ENCODE results near the gene RHOBTB1.

Gene RHOBTB1

DNA sequence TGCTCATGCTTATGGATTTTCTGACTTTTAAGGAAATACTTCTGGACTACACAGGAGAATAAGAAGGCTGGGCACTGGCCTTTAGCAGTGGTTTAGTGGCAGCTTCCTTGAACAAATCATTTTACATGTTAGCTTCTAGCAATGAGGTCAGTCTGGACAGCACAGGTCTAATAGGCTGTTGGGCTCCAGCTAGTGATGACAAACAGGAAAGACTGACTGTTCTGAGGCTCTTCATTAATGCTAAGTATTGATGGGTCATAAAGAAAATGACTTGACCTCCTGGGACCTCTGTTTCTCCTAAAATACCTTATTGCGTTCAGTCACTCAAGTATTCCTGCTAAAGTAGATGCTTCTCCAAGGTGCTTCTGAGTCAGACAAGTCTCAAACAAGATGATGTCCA, 4.9 kb upstream of the RHOBTB1 start:
- H3K4me3 ChIP-seq (ENCODE audit: low read length): no peak overlapping the region
- no peak for DNase-seq (ENCODE audit: low read depth, low spot score)

DNA sequence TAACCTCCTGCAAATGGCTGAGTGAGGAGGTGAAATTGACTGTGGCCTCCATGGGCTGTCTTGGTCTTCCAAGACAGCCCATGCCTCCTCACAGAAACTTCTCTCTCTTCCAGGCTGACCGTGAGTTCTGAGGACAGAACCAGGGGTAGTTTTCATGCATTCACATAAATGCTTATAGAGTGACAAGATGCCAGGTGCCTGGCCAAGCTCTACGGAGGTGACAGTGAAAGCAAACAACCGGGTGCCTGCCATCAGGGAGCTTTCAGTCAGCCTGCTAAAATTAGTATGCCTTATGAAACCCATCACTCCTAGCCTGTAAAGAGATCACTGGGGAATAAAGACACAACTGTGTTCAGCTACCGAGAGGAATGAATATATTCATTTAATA, 919 bp upstream of the RHOBTB1 start:
- DNase-seq (ENCODE audit: low read depth, low spot score): no peak
- no peak overlapping the region for H3K4me3 ChIP-seq (ENCODE audit: low read length)

DNA sequence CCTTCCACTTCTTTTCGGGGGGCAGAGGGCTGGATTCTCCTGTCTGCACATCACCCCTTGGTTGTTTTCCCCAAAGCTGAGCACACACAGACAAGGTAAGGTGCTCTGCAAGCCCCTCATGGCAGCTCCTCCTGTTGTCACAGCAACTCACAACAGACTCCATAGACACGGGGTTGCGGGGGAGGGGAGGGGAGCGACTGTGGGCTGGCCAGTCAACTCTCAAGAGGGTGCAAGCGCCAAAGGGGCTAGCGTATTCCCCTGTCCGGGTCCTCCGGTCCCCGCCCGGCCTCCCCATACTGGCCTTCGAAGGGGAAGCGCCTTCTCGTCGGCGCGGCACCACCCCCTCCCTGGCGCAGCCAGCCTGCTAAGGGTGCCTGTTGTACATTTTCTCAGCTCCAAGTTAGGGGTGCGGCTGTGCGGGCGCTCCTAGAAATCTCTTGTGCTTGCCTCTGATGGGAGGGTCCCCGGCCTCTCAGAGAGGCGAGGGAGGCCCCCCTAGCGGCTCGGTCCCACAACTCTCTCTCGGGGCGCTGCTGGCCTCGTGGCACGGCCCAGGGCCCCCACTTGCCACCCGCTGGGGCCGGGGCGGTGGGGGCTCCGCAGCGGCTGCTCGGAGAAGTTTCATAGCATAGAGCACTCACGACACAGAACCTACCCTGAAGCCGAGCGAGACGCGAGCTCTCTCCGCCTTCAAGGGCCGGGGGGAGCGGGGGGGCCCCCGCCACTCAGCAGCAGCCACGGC, 498 bp downstream of the RHOBTB1 start:
- DNase-seq (ENCODE audit: low read depth, low spot score): no peak
- H3K4me3 ChIP-seq (ENCODE audit: low read length): peak overlapping the region; percentile 45

DNA sequence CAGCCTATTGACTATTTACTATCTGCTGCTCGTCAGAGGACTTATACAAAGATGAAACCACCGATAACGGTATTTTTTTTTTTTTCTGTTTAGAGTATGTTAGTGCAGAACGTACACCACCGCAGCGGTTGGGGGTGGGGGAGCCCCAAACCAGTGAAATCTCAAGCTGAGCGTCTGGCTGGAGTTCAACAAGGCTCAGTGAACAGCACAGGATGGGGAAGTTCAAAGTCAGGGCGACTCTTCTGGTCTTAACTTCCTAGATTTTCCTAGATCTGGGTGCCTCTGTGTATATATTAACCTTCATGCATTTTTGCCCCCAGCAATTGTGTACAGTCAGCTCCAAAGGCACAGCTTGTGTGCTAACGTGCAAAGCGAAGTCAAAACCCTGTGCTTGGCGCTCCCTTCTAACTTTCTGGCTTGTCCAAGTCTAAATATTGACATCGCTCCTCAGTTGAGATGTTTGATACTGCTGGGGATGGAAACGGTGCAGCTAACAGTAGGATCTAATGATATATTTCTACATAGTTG, 1.1 kb downstream of the RHOBTB1 start:
- DNase-seq (ENCODE audit: low read depth, low spot score): peak; percentile 29
- H3K4me3 ChIP-seq (ENCODE audit: low read length): peak overlapping the region; percentile 45

GRCh38 chr10:60942134-60942787, 1.7 kb downstream of the RHOBTB1 start:
- peak overlapping the region; percentile 45; the same call in 1 of the 2 replicates for H3K4me3 ChIP-seq (ENCODE audit: low read length)
- DNase-seq (ENCODE audit: low read depth, low spot score): no peak

DNA sequence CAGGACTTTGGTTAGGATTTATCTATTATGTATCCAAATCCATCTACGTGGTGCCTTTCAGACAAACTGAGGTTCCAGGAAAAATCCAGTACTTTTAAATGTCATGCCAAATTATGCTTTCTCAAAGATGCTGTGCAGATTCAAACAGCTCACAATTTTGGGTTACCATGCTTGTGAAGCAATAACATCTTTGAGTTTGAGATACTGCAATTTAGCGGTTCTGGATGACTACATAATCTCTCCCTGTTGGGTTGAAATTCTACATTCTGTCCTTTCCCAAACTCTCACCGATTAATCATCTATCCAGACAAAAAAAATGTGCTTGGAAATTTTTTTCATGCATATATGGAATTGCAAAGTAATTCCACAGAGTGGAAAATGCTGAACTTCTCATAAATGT, 3.5 kb downstream of the RHOBTB1 start:
- no peak for DNase-seq (ENCODE audit: low read depth, low spot score)
- no peak overlapping the region for H3K4me3 ChIP-seq (ENCODE audit: low read length)

- DNase-seq (ENCODE audit: low read depth, low spot score): no peak
- no peak overlapping the region for H3K4me3 ChIP-seq (ENCODE audit: low read length)
These were observed 6.0 kb downstream of the RHOBTB1 start for GRCh38 chr10:60937784-60938654.

- no peak for DNase-seq (ENCODE audit: low read depth, low spot score)
- no peak overlapping the region for H3K4me3 ChIP-seq (ENCODE audit: low read length)
These were observed 7.0 kb downstream of the RHOBTB1 start for GRCh38 chr10:60937022-60937421.

DNA sequence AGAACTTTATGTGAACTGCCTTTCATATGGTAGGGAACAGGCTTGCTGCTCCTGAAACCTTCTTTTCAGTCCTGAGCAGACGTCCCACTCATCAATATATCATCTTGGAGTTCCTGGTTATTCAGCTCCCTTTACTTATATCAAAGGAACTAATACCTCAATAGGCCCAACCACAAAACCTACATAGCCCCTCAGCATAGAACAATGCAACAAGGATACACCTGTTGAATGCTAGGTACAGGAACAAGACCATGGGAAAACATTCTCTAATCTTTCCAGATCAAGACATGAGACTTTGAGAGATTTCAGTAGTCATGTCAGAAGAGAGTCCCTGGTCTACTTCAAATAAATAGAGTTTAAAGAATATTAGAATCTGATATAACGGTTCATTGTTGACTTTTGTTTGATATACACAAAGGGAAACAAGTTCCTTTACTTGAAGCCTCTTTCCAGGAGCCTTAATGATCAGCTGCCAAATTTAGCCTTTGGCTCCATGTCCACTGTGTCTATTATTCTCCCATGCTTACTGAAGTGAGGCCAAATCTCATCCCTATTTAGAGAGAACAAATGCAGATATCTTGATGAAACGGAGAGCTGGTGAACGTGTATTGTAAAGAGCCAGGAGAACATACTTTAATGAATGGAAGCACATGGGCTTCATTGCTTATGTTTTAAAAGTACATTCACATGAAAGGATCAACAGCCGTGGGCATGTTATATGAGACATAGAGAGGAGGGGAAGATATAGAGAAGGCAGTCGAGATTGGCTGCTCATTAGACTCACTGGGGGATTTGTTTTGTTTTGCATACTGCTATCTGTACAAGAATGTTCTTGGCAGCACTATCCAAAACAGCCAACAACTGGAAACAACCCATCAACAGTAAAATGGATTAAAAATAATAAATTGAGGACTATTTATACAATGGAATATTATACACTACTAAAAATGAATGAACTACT, 9.5 kb downstream of the RHOBTB1 start:
- H3K4me3 ChIP-seq (ENCODE audit: low read length): no peak overlapping the region
- DNase-seq (ENCODE audit: low read depth, low spot score): no peak

- H3K4me3 ChIP-seq (ENCODE audit: low read length): no peak overlapping the region
- no peak for DNase-seq (ENCODE audit: low read depth, low spot score)
These were observed 11.2 kb downstream of the RHOBTB1 start for GRCh38 chr10:60932756-60933155.

GRCh38 chr10:60930237-60930636, 13.7 kb downstream of the RHOBTB1 start:
- H3K4me3 ChIP-seq (ENCODE audit: low read length): no peak overlapping the region
- DNase-seq (ENCODE audit: low read depth, low spot score): no peak

DNA sequence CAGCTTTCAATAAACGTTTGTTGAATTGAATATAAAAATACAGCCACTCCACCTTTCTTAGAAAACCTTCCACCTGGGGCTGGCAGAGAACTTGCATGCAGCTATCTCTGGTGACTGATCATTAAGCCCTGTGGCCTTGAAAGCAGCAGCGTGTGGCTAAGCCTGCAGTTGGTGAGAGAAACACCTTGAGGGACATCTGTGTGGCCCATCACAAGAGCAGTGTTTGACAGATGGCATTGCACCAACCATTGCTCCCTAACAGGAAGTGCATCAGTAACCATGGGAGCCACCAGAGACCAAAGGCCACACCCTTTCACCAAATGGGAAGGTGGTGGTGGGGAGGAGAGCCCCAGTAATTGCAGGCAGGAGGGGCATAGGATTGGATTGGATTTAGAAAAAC, 22.4 kb downstream of the RHOBTB1 start:
- DNase-seq (ENCODE audit: low read depth, low spot score): peak; percentile 23
- H3K4me3 ChIP-seq (ENCODE audit: low read length): no peak overlapping the region

DNA sequence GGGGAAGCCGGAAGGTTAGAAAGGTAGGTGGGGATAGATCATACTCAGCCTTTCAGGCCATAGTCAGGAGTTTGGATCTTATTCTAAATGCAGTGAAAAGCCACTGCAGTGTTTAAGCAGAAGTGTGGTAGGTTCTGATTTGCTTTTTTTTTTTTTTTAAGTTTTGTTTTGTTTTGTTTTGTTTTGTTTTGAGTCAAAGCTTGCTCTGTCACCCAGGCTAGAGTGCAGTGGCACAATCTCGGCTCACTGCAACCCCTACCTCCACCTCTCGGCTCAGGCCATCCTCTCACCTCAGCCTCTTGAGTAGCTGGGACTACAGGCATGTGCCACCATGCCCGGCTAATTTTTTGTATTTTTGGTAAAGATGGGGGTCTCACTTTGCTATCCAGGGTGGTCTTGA, 23.5 kb downstream of the RHOBTB1 start:
- no peak for DNase-seq (ENCODE audit: low read depth, low spot score)
- H3K4me3 ChIP-seq (ENCODE audit: low read length): no peak overlapping the region

- H3K4me3 ChIP-seq (ENCODE audit: low read length): no peak overlapping the region
- DNase-seq (ENCODE audit: low read depth, low spot score): no peak
These were observed 24.4 kb downstream of the RHOBTB1 start for GRCh38 chr10:60919551-60919950.

DNA sequence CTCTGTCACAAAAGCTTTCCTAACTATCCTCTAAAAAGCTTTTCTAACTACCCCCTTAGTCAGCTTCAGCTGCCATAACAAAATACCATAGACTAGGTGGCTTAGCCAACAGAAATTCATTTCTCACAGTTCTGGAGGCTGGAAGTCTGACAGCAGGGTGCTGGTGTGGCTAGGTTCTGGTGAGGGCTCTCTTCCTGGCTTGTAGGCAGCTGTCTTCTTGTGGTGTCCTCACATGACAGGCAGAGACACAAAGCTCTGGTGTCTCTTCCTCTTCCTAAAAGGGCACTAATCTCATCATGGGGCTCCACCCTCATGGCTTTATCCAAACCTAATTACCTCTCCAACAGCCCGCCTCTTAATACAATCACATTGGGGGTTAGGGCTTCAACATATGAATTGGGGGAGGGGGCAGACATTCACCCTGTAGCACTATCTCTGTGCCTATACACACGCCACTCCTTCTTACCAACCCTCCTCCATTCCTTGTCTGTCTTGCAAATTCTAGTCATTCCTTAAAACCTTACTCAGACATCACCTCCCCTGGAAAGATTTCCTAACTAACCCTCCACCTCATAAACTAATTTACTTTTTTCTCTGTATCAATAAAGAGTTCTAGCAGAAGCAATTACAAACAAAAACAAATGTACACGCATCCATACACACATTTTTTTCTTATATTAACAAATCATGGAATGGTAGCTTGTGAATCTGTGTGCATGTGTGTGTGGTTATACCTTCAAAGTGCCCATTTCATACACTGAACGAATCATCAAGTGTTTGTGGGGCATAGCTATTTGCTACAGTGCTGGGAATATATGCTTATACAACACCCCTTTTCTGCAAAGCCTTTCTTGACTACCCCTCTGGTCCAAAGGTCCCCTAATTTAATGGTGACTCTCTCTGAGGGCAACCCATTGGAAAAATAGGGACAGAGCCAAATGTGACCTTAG, 26.4 kb downstream of the RHOBTB1 start:
- no peak for DNase-seq (ENCODE audit: low read depth, low spot score)
- no peak overlapping the region for H3K4me3 ChIP-seq (ENCODE audit: low read length)

- no peak overlapping the region for H3K4me3 ChIP-seq (ENCODE audit: low read length)
- no peak for DNase-seq (ENCODE audit: low read depth, low spot score)
These were observed 28.0 kb downstream of the RHOBTB1 start for GRCh38 chr10:60916025-60916424.

DNA sequence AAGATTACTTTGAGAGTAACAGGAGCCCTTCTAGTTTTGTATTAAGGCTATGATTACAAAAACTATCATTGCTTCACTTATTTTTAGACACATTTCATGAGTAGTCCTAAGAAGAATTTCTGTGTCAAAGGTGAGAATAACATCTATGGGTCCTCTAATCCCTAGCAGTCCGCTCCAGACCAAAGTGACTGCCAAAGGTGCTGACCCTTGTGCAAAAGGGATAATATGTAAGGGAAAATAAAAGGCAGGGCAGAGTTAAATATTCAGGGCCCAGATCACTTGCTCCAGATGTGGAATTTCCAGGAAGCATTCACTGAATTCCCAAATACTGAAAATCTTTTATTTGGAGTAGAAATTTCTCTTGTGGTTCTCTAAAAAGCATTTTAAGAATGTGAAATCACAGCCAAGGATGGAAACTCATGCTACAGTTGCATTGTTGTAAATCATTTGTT, 29.3 kb downstream of the RHOBTB1 start:
- no peak for DNase-seq (ENCODE audit: low read depth, low spot score)
- no peak overlapping the region for H3K4me3 ChIP-seq (ENCODE audit: low read length)

- no peak overlapping the region for H3K4me3 ChIP-seq (ENCODE audit: low read length)
- DNase-seq (ENCODE audit: low read depth, low spot score): no peak
These were observed 30.3 kb downstream of the RHOBTB1 start for GRCh38 chr10:60913657-60914056.
